KOPT-K1 (cell line): Measurements from ENCODE around the gene PAM16.

Experiments used
- H3K27ac ChIP-seq: fragments of 200-600 bp; sonication (generic); 2 replicates; pipeline ENCODE4 v1.5.1; 2016; ENCODE audit warnings: antibody characterized with exemption, mild to moderate bottlenecking, low read depth, low read length; ENCODE audit not compliant: poor library complexity, severe bottlenecking
- H3K36me3 ChIP-seq: fragments of 200-600 bp; sonication (generic); 2 replicates; pipeline ENCODE4 v1.5.1; 2017; ENCODE audit warnings: antibody characterized with exemption, mild to moderate bottlenecking, low read length, moderate library complexity; ENCODE audit not compliant: insufficient read depth
- H3K9me3 ChIP-seq: fragments of 200-600 bp; sonication (generic); 2 replicates; pipeline ENCODE4 v1.5.1; 2017; ENCODE audit warnings: antibody characterized with exemption, low read length, mild to moderate bottlenecking; ENCODE audit not compliant: insufficient read depth, poor library complexity, severe bottlenecking

Gene PAM16

DNA sequence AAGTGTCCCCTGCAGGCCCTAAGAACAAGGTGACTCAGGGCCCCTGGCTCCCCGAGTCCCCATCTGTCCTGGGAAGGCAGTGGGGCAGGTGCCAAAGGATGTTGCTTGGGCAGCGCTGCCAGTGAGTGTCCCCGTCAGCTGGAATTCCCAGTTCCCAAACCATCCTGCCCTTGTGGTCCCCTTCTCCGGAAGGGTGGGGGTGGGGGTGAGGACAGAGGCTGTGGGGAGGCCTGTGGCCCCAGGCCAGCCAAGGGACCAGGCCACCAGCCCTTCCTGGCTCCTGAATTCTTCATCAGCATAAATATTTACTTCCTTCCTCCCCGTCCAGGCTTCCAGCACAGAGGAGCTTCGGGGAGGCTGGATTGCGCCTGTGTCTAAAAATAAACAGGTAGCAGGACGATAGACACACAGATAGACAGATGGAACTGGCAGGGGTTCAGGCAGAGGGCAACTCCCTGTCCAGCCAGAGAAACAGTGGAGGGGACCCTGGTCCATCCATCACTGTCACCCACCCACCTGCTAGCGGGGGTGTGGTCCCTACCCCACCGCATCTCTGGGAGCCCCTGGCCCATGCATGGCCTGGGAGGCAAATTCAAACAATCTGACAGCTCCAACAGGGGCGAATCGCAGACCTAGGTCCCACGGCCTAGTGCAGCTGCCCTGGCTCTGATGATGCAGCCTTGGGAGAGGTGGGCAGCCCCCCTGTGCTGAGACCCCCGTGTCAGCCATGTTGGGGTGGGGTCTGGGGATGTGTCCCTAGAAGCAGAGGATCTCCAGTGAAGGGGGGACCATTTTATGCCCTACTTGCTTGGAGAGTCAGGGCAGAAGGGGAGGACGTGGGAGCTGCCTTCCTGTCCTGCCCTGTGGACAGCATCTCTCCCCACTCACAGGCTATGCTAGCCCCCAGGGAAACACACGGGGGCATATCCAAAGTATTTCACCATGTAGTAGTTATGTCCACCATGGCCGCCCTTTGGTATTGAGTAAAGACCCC, 22.0 kb downstream of the PAM16 start:
- Histone ChIP-seq H3K36me3 (no peaks in the 10 kb centered on the region), H3K27ac (no peak overlapping the region), H3K9me3 (no peaks in the 10 kb centered on the region)

DNA sequence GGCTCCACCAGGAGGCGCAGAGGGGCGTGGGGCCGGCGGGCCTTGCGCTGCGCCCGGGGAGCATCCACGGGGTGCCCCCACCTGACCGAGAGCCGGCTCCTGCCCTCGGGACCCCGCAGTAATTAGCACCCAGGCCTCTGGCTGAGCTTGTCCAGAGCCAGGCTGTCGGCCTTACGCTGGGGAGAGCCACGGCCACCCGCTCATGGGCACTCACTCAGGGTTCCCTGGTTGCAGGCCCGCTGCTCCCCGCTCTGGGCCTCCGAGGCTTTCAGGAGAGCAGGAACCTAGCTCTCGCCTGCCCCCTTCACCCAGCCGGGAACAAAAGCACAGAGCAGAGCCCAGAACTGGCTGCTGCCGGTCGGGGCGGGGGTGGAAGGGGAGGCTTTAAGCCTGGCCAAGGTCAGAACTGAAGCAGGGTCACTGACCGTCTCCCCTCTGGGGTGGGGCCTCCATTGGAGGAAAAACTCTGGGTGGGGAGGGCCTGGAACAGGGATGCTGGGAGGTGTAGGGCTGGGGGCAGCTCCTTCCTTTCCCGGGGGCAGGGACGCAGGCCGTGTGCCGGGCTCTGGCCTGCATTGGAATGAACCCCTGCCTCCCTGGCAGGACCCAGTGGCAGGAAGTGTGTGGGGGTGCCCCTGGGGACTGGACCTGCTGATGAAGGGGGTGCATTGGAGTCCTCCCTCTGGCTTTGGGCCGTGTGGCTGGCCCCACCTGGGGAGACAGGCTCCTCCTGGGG, 22.9 kb downstream of the PAM16 start:
- Histone ChIP-seq H3K36me3 (no peaks in the 10 kb centered on the region), H3K27ac (no peak overlapping the region), H3K9me3 (no peaks in the 10 kb centered on the region)

- Histone ChIP-seq H3K36me3 (no peaks in the 10 kb centered on the region), H3K9me3 (no peaks in the 10 kb centered on the region), H3K27ac (no peak overlapping the region)
These were observed 23.6 kb downstream of the PAM16 start for GRCh38 chr16:4327386-4328045.

DNA sequence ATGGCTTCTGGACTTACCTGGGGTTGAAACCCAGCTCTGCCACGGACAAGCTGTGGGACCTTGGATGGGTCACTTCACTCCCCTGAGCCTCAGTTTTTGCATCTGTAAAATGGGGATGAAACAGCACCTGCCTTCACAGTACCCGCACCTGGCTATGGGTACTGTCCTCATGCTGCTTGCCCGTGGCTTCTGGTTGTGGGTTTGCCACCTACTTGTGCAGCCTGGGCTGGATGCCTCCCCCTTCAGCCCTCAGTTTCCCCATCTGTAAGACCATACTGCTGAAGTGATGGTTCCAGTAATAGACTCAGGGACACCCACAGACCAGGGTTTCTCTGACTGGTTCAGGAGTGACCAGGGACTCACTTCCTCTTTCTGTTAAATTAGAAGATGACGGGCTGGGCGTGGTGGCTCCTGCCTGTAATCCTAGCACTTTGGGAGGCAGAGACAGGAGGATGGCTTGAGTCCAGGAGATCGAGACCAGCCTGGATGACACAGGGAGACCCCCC, 25.8 kb downstream of the PAM16 start:
- H3K27ac ChIP-seq: no peak overlapping the region
- no peaks in the 10 kb centered on the region for H3K36me3 ChIP-seq

DNA sequence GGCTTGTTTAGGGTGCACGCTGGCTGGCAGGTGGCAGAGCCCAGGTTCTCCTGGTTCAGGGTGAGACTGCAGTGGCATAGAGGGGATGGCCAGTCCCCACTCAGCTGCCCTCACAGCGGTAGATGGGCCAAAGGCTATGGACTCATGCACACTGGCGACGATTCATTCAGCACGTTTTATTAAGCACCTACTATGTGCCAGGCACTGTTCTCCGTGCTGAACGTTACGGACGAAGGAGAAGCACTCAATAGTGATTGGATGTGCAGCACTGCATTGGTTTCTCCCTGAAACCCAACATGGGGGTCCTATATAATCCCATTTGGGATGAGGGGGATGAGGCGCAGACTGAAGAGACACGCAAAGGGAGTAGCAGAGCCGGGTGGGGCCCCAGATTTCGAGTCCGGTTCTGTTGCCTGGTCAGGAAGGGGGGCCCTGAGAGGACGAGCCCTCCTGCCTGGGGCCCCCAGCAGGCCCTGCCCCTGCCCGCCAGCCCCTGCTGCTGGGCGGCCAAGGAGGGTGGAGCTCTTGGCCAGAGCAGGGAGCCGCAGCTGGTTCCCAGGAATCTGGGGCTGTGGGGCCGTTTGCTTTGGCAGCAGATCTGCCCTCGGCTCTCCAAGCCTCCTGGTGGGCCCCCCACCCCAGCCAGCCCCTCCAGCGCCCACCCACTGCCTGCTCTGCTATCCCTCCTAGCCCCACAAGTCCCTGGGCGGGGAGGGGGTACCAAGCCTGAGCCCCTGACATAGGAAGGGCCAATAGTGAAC, 26.4 kb downstream of the PAM16 start:
- no peak overlapping the region for H3K27ac ChIP-seq
- H3K36me3 ChIP-seq: no peaks in the 10 kb centered on the region

More for the DNA sequence above, 25.8 kb downstream of the PAM16 start:
- H3K9me3 ChIP-seq: no peaks in the 10 kb centered on the region

GRCh38 chr16:4323845-4324488, 27.2 kb downstream of the PAM16 start:
- no peaks in the 10 kb centered on the region for H3K36me3 ChIP-seq
- H3K9me3 ChIP-seq: no peaks in the 10 kb centered on the region
- no peak overlapping the region for H3K27ac ChIP-seq

More for the DNA sequence above, 26.4 kb downstream of the PAM16 start:
- H3K9me3 ChIP-seq: no peaks in the 10 kb centered on the region

DNA sequence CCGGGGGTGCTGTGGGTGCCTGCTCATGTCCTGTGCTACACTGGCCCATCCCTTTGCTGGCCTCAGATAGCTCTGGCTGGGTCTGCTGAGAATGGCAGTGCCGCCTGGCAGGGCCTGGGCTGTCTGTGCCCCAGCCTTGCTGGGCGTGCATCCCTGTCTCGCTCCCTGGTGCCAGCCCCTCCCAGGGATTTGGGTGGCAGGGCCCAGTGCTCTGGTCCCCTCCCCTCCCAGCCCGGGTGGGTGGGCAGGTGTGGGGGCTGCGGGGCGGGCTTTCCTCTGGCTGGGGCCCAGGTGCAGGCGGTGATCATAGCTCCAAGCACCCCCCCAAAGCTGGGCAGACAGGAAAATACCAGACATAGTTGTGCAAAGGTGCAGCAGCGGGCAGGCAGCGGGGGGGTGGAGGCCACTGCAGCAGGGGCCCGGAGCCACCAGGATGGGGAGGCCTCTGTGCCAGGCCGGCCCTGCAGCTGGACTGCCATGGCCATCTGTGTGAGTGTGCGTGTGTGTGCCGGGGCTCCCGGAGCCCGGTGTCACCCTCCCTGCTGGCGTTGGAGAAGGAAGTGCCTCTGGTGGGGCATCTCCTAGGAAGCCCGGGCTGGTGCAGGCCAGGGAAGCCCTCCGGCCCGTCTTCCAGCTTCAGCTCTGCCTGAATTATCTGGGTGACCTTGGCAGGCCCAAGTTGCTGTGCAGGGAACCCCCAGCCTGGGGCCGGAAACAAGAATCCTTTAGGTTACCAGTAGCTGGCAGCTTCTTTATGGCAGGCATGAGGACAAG, 27.9 kb downstream of the PAM16 start:
- no peaks in the 10 kb centered on the region for H3K36me3 ChIP-seq
- H3K27ac ChIP-seq: no peak overlapping the region
- no peaks in the 10 kb centered on the region for H3K9me3 ChIP-seq

DNA sequence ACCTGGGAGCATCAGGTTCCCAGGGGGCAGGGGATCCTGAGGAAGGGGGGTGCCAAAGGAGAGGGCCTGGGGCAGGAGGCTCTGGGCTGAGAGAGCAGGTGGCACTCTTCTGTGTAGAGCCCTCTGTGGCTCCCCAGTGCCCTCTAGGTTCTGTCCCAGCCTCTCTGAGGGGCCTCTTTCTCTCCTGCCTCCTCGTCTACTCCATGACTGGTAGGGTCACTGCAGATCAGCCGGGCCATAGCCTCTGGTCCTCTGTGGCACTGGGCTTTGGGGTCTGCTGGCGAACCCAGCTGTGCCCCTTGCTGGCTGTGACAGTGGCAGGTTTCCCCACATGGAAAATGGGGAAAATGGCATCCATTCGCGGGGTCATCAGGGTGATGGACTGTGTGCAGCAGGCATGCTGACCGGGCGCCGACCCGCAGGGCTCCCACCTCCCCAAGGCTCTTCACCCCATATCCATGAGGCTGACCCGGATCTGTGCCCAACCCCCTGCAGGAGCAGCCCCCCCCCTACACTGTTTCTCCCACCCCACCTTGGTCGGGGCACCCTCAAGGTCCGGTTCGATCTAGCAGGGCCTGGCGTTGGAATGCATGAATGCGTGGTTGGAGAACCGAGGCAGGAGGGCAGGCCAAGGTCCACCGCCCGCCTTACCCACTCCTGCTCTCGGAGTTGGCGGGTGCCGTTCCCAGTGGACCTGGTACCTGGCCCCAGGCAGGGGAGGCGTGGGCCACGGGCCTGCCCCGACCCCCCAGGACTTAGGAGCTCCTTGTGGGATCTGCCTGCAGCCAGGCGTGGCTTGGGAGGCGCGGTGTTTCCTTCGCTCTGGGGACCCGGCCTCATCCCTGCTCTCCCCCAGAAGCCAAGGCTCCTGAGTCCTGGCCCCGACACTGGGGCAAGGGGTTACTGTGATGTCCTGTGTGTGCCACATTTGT, 28.7 kb downstream of the PAM16 start:
- no peaks in the 10 kb centered on the region for H3K9me3 ChIP-seq
- H3K36me3 ChIP-seq: no peaks in the 10 kb centered on the region
- no peak overlapping the region for H3K27ac ChIP-seq

- Histone ChIP-seq H3K9me3 (no peaks in the 10 kb centered on the region), H3K27ac (no peak overlapping the region), H3K36me3 (no peaks in the 10 kb centered on the region)
These were observed 29.6 kb downstream of the PAM16 start for GRCh38 chr16:4321286-4322120.

GRCh38 chr16:4320571-4321137, 30.5 kb downstream of the PAM16 start:
- no peaks in the 10 kb centered on the region for H3K9me3 ChIP-seq
- no peaks in the 10 kb centered on the region for H3K36me3 ChIP-seq
- H3K27ac ChIP-seq: no peak overlapping the region

DNA sequence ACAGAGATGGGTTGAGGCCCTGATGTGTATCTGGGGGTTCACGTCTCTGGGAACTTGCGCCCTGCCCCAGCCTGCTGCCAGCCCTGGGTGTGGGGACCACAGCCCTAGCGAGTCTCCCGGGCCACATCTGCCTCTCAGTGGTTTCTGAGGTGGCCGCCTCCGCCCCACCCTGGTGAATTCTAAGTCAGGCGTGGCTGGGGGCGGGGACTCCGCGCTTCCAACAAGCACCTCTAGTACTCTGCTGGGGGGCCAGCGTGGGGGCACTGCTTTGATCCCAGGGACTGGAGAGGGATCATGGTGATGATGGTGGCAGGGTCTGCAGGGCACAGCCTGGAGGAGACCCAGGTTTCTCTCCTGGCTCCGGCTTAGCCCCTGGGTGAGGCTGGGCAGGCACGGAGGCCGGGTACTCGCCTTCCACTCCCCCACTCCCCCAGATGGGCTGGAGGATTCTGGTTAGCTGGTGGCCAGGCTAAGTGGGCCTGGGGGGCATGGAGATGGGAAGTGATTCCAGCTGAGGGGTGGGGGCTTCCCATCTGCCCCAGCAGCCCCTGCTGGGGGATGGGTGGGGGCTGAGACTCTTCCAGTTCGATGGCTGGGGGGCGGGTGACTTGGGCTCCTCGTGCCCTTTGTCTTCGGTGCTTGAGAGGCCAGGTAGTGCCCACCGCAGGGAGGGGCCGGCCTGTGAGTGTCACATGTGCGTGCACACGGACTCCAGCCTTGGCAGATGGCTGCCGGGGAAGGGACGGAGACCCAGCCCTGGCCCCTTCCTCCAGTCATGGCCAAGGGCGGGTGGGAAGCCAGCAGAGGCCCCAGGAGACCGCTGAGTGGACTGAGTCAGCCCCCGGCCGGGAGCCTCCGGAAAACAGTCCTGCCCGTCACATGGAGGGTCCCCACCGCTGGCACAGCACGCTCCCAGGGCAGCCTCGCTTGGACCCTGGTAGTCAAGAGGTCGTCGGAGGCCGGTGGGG, 31.4 kb downstream of the PAM16 start:
- H3K36me3 ChIP-seq: no peaks in the 10 kb centered on the region
- H3K27ac ChIP-seq: no peak overlapping the region
- H3K9me3 ChIP-seq: no peaks in the 10 kb centered on the region
